Testis (tissue), 2 donors: ENCODE data around the gene TRIM29.

Source experiments
- POLR2A ChIP-seq: fragments of 450-650 bp; IDR thresholded peaks from one replicate; pipeline ENCODE4 v1.6.1; 2017; ENCODE audit warnings: antibody characterized with exemption, mild to moderate bottlenecking, moderate library complexity
- TF ChIP-seq, protein P1 (sequence below), 3 experiments: fragments of 450-650 bp in 2 of 3; fragments of 200-600 bp in 1 of 3; sonication (generic) in 1 of 3; IDR thresholded peaks; one replicate each; pipeline ENCODE4 v1.5.1; 2016 to 2019; ENCODE audit warnings: antibody characterized with exemption in 3 of 3, mild to moderate bottlenecking in 2 of 3, moderate library complexity in 1 of 3

DNA sequence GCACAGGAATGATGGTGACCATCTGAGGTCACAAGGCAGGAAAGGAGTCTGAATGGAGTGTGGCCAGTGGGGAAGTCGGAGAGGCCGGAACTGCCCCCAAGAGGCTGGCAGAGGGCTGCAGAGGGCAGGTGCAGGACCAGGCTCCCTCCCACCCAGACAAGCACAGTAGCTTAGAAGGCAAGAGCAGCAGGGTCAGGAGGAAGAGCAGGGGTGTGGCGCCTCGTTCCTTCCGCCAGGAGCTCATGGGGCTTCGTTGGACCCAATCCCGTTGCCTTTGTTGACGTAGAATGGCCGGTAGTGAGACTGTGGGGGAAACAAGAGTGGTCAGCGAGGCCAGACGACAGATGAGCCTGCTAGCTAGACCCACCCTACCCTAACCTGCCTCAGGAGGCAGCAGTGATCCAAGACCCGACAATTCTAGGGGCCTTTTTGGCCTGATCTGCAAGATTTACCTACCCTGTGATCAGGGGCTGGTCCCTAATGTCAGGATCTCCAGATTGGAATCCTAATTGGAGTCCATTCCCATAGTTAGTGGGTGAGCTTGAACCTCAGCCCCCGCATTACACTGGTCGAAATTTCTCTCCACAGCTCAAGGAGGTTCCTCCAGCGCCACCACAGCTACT, 25.6 kb downstream of the TRIM29 start:
- TF ChIP-seq, protein P1, sequence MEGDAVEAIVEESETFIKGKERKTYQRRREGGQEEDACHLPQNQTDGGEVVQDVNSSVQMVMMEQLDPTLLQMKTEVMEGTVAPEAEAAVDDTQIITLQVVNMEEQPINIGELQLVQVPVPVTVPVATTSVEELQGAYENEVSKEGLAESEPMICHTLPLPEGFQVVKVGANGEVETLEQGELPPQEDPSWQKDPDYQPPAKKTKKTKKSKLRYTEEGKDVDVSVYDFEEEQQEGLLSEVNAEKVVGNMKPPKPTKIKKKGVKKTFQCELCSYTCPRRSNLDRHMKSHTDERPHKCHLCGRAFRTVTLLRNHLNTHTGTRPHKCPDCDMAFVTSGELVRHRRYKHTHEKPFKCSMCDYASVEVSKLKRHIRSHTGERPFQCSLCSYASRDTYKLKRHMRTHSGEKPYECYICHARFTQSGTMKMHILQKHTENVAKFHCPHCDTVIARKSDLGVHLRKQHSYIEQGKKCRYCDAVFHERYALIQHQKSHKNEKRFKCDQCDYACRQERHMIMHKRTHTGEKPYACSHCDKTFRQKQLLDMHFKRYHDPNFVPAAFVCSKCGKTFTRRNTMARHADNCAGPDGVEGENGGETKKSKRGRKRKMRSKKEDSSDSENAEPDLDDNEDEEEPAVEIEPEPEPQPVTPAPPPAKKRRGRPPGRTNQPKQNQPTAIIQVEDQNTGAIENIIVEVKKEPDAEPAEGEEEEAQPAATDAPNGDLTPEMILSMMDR (IDR thresholded peaks at IDR 0.05): no peak
- no peak for TF ChIP-seq POLR2A
